HG02884 (cell line): ENCODE results near the gene ENTR1.

Experiments used
- ATAC-seq: cut with Tn5 transposase; IDR thresholded peaks from one replicate; pipeline ENCODE4 v1.9.1; 2021; ENCODE audit warnings: mild to moderate bottlenecking, moderate library complexity; ENCODE audit not compliant: unreplicated experiment

ENTR1 gene

DNA sequence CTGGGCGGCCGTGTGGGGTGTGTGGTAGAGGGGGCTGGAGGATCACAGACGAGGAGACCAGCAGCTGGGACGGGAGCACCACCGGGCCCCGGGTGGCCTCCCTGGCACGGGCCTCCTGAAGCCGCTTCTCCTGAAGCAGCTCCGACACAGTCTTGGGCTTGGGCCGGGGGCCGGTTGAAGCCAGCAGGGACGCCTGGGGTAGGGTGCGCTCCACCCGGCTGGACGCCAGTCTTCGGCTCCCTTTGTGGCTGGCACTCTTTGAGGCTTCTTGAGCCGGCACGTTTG, 31.5 kb downstream of the ENTR1 start:
- ATAC-seq = no peak

DNA sequence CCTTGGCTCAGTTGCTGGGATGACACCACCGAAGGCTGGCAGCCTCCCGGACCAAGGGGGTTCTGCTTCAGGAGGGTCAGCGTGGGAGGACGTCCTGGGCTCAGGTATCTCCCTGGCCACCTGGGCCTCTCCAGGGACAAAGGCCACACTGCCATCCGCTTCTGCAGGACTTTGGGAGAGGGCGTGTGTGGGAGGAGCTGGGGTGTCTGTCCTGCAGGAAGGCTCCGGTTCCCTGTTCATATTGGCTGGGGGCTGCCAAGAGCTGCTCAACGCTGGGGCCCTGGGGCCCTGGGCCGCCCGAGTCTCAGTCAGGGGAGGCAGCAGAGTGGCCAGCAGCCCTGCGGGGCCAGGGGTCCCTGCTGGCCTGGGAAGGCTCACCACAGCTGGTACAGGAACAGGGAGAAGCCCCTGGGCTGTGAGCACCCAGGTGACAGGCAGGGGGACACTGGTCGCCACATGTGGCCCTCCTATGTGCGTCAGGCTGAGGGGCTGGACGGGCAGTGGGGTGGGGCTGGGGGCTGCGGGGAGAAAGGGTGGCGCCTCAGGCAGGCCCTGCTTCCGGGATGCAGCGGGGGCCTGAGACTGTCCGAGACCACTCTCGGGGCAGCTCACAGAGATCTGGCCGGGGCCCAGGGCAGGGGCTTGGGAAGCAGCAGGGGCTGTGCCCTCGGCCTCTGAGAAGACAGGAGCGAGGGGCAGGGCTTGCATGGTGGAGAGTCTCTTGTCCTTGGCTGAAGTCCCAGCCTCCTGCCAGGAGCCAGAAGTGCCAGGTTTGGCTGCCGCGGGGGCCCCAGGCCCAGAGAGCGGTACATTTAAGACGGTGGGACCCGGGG, 32.0 kb downstream of the ENTR1 start:
- no peak for ATAC-seq

DNA sequence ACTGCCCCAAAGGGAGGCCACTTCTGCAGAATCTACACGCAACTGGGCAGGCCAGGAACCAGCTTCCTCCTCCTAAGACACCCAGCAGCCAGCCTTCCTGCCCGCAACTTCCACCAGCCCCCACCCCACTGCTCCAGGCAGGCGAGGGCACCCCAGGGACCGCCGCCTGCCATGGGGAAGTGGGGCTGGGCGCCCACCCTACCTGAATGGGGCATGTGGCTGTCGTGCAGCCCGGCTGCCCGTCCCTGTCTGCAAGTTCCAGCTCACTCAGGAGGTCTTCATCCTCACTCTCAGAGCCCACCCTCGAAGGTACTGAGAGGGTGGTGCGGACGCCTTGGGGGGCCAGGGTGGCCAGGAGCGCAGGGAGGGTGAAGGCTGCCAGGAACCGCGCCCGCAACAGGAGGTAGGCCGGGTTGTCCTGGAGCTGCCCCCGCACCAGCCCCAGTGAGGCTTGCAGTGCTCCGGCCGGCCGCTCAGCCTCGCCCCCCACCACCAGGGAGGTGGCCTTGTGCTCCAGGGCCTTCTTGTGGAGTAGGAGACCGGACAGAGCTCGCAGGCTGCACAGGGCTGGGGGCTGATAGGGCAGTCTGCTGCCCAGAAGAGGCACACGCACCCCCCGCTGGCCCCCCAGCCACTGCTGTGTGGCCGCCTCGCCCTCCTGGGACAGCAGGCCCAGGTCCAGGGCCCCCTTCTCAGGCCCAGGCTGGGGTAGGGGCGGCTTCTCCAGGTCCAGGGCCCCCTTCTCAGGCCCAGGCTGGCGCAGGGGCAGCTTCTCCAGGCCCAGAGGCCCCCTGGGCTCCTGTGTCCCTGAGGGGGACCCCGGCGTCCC, 32.9 kb downstream of the ENTR1 start:
- ATAC-seq = no peak

DNA sequence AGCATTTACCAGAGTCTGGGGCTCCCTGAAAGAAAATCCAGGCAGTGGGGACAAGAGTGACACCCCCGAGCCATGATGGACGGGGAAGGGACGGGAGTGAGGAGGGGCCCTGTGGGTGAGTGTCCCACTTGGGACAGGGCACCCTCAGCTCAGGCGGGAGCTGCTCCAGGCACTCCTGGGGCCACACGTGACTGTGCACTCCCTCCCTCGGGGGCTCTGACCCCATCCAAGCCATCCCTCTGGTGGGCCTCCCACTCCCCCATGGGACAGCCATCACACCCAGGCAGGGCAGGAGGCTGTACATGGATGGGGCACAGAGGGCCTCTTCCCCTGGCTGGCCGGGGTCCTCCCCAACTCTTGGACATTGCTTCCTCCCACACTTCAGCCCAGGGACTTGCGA, 34.0 kb downstream of the ENTR1 start:
- no peak for ATAC-seq

DNA sequence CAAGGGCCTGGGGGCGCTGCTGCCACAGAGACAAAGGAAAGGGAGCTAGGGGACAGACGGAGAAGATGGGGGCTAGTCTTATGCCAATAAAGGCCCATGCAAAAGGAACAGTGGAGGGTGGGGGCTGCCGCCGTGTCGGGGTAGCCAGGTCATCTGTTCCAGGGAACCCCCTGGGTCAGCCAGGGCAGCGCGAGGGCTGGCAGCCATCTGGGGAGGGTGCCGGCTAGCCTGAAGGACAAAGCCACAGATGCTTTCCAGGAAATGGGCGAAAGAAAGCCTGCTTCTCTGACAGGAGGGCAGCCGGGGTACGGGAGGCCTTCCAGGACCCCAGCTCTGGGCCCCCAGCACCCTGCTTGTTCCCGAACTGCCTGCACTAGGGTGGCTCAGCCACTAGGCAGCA, 35.3 kb downstream of the ENTR1 start:
- ATAC-seq = no peak

DNA sequence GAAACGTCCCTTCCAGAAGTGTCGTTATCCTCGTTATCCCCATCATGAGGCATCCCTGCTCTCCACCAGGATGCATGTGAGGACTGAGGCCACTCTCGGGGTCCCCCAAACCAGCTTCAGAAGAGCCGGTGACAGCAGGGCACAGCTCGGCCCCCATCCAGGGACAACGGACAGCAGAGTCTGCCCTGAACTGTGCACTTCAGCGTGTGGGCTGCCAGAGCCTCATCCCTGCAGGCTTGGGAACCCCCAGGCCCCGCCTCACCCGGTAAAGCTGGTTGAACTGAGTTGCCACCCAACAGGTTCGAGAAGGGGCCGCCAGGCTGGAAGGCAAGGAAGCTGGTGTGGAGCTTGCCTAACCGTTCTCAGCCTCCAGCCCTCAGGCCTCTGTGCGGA, 36.2 kb downstream of the ENTR1 start:
- no peak for ATAC-seq

DNA sequence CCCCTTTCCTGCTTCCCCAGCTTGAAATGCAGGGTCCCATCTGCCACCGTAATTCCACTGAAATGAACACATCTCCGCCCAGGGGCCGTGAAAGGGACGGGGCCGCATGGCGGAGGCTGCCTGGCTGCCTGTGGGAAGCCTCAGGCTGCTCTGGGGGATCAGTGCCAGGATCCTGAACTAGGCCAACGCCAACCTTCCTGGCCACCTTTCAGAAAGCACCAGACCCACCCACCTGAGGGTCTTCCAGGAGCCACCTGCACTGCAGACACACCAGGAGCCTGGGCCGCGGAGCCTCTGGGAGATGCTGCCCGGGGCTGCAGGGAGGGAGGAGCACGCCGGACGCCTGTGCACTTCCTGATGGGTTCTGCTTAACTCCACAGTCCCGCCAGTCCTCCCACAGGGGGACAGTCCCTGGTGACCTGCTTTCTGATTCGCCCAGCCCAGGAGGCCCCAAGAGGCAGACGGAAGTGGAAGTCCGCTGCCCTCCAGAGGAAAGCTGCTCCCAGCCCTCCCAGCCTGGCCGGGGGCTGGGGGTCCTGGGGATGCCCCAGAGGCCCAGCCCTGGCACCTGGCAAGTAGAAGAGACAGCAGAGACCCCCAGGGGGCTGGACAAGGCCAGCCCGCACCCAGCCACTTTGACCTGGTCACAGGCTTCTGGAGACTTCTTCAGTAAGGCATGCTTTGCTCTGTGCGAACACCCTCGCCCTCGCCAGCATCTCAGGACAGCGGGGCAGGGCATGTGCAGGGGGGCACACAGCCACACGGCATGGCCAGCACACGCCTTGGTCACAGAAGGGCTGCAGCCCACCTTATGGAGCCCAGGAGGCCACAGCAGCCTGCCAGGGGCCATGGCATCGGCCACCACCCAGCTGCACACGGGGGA, 36.9 kb downstream of the ENTR1 start, which contains the start of gene CARD9:
Gene CARD9, minus strand, starts transcription at position 370 of the 883 bp plus-strand sequence. CDS start 1,591 bp downstream, outside the sequence.
- no peak for ATAC-seq

DNA sequence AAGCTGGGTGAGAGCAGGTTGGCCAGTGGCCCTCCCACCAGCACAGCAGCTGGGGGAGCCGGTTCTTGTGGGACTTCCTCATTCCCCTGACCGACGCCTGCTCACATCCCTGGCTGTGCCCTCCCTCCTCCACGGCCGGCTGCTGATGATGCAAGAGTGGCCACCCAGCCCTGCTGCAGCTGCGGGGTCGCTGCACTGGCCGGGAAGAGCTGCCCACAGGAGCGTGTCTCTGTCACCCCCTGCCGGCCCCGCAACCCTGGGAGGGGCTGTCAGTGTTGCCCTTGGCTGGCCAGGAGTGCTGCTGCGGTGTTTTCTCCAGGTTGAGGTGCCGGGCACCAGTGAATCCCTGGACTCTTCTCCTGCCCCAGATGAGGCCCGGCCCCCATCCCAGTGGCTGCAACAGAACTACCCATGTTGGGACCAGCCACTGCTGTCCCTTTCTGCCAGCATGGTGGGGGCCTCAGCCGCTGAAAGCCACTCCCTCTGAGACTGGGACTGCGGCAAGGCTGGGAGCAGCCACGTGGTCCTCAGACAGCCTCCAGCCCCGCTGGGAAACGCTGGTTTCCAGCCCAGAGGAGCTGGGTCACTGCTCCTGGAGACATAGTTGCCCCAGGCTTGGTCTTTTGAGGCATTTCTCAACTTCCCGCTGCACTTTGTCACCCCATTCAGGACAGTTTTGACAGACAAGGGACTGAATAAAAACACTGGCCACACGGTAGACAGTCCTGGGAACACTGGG, 37.7 kb downstream of the ENTR1 start:
- no peak for ATAC-seq

DNA sequence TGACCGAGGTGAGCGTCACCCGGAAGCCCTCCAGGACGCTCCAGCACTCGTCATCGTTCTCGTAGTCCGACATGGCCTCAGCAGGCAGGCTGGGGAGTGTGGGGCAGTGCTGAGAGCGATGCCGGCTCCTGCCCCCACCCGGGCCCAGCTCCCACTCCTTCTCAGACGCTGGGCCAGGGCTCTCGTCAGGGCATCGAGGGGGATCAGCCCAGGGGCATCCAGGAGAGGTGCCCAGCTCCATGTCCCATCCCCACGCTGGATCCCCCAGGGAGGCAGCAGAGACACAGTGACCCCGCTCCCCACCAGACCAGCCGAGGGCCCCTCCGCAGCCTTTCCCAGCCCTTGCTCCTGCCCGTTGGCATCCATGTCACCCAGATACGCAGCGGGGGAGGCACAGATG, 38.4 kb downstream of the ENTR1 start:
- ATAC-seq = no peak

DNA sequence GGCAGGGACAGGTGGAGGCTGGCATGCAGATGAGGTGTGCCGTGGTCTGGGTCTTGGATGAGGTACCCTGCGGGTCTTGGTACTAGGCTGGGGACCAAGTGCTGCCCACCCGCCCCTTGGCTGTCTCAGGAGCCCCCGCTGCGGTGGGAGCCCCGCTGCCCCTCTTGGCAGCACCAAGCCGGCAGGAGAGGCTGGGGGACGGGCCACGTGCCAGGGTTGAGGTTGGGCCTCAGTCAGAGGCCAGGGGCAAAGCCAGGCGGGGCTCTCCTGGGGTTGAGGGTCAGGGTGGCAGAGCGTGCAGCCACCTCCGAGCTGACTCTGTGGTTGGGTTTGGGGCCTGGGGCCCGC, 38.9 kb downstream of the ENTR1 start:
- no peak for ATAC-seq

DNA sequence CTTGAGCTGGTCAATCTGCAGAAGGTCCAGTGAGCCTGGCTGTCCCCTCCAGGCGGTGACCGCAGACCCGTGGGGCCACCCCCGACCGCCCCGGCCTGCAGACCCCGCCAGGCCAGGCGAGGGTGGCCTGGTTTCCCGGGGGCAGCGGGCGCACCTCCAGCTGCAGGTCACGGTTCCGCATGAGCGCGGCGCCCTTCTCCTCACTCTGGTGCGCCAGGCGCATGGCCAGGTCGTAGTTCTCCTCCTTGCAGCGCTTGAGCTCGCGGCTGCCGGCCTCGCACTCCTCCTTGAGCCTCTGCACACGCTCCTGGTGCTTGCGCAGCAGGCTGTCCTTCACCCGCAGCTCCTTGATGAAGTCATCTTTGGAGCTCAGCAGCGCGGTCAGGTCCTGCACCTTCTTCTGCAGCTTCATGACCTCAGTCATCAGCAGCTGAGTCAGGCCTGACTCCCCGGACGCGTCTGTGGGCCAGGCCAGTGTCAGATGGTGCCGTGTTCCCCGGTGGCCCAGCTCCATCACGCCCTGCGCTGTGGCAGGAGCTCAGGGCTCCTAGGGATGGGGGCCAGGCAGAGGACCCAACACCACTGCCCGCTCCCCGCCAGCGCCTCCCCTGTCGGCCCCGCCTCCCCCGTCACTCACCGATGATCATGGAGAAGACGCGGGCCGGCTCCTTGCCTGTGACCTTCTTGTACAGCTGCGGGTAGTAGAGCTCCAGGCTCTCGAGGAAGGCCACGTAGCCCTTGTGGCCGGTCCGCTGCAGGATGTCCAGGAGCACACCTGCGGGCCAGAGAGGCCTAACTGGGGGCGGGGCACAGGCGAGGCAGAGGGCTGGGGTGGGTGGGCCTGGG, 39.5 kb downstream of the ENTR1 start:
- ATAC-seq = no peak

DNA sequence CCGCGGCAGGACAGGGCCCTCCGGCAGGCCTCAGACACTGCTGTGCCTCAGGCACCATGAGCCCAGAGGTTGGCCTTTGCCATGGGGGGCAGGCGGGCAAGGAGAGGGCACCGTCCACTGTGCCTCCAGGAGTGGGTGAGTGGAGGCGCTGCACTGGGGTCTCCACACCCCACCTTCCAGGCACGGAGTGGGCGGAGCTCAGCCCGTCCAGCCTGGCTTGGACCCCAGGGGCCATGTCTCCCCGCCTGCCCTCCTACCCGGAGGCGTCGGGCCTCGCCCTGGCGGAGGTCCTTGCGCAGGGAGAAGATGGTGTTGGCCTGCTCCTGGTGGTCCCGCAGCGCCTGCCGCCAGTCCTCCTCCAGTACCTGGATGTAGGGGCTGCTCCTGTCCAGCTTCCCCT, 40.4 kb downstream of the ENTR1 start:
- ATAC-seq = no peak

DNA sequence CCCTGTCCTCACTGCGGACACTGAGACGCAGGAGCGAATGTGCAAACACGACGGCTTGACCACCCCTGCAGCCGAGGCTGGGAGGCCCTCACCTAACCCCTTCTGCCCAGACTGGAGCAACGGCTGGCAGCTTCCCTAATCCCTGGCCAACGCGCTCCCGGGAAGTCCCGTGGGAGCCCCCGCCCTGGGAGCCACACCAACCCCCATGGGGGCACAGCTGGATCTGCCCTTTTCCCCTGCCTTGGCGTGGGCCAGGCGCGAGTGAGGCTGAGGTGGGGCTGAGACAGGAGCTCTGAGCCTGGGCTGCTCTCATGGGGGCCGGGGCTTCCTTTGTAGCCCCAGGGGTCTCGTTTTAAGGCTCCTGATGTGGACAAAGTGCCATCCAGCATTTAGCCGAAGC, 42.2 kb downstream of the ENTR1 start:
- ATAC-seq = no peak

DNA sequence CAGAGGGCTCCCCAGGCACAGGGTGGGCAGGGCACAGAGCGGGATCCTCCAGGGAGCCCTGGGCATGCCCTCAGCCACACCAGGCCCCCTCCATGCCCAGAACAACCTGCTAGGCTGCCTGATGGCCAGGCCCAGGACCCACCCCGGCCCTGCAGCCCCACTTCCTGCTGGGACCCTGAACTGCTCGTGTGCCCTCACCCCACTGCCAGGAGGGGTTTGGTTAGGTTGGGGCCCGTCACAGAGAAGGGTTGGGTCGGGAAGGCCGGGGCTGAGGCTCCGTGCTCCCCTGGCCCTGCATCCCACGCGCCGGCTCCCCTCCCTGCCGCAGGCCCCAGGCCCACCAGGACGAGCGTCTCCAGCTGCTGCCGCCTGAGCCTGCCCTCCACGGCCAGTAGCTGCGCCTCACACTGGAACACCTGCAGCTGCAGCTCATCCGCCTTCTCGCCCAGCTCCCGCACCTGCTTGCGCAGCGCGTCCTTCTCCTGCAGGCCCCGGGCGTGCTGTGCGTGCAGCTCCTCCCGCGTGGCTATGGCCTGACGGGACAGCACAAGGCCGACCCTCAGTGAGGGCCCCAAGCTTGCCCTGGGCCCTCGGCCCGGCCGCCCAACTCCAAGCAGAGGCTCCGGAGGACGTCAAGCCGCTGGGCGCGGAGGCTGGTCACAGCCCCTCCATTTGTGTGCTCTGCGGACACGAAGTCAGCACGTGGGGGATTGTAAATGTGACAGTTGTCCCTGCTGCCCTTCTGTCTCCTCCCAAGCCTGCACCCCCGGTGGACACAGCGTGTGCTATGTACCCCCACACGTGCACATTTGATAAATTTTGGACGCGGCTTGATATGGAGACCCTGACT, 42.9 kb downstream of the ENTR1 start:
- no peak for ATAC-seq

DNA sequence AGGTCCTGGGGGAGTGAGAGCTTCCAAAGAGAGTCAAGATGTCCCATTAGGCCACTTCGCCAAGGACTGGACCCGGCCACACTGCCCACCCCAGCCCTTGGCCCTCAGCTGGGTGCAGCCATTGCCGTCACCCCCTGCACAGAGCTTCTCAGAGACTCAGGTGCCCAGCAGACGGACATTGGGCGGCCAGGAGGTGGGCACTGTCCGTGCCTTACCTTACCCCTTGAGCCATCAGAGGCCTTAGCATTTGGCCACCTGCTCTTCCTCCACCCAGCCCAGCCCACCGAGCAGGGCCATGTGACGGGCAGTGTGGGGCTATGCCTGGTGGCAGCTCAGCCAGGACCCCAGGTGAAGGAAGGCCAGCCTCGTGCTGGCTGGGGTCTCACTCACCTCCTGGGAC, 43.6 kb downstream of the ENTR1 start:
- no peak for ATAC-seq

DNA sequence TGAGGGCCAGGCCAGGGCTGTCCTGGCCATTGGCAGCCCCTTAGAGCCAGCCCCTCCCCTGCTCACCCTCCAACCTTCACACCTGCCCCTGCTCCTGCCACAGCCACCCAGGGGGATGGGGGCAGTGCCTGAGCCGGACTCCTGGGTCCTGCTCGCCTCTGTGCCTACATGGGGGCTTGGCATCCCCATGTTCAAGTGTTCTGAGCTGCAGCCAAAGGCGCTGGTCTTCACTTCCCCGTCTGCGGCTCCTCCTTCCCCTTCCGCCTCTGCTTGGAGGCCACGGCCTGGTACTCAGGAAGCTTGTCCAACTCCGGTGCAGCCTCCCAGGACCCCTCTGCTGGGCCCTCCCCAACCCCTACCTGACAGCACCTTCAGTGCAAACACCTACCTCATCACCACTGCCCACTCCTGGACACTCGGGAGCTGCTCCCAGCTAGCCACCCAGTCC, 44.6 kb downstream of the ENTR1 start:
- no peak for ATAC-seq

DNA sequence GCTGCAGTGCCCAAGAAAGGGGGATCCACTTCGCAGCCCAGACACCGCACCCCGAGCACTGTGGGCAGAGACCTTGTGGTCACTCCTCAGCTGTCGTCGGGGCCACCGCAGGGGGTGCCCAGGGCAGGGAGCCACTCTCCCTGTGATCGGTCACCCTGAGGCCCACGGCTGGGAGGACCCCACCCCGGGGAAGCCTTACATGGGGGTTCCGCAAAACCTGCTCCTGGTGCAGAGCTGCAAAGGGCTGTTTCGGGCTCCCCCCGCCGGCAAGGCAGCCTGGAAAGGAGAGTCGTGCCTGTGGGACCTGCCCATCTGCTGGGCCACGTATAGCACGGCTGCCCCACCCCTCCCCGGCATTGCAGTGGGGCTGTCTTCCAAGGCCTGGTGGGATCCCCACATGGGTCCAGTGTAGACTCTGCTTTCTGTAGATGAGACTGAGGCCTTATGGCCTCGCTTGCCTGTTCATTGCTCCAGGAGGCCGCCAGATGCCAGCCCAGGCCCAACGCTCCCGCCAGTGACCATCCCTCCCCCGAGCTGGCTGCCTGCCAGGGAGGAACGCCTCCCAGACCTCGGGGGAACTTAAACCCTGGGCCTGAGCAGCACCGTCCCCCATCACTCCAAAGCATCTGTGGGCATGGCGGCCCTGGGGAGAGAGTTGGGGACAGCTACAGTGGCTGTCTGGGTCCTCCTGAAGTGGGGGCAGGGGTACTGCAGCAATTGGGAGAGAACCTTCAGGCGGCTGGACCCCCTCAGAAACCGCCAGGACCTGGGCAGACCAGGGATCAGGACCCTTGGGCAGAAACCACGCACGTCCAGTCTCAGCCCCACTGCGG, 45.3 kb downstream of the ENTR1 start:
- ATAC-seq = no peak
